HG03025 (cell line): Measurements from ENCODE around the gene PEMT.

Experiments
- ATAC-seq: cut with Tn5 transposase; IDR thresholded peaks from one replicate; pipeline ENCODE4 v1.9.1; 2021; ENCODE audit warnings: mild to moderate bottlenecking, moderate library complexity; ENCODE audit not compliant: unreplicated experiment, low FRiP score

The PEMT gene

GRCh38 chr17:17572010-17572785 lies 19.3 kb downstream of the PEMT start:
- no peak for ATAC-seq

GRCh38 chr17:17570798-17571716 lies 20.5 kb downstream of the PEMT start:
- no peak for ATAC-seq

- no peak for ATAC-seq
These were observed 21.2 kb downstream of the PEMT start for GRCh38 chr17:17570140-17570797.

- no peak for ATAC-seq
These were observed 21.8 kb downstream of the PEMT start for GRCh38 chr17:17569691-17570090.

- ATAC-seq, result no peak
These were observed 22.7 kb downstream of the PEMT start for GRCh38 chr17:17568772-17569195.

GRCh38 chr17:17567631-17568030 lies 23.9 kb downstream of the PEMT start:
- ATAC-seq, result no peak

GRCh38 chr17:17566896-17567513 lies 24.5 kb downstream of the PEMT start:
- ATAC-seq, result no peak

- no peak for ATAC-seq
These were observed 25.8 kb downstream of the PEMT start for GRCh38 chr17:17565471-17566339.

GRCh38 chr17:17564896-17565295 lies 26.6 kb downstream of the PEMT start:
- no peak for ATAC-seq

- no peak for ATAC-seq
These were observed 27.2 kb downstream of the PEMT start for GRCh38 chr17:17564323-17564722.

GRCh38 chr17:17563530-17563929 lies 28.0 kb downstream of the PEMT start:
- ATAC-seq, result no peak

GRCh38 chr17:17562146-17562511 lies 29.4 kb downstream of the PEMT start:
- ATAC-seq, result no peak

GRCh38 chr17:17561408-17562145 lies 29.9 kb downstream of the PEMT start:
- no peak for ATAC-seq

GRCh38 chr17:17560975-17561374 lies 30.5 kb downstream of the PEMT start:
- ATAC-seq, result no peak

- no peak for ATAC-seq
These were observed 31.3 kb downstream of the PEMT start for GRCh38 chr17:17560167-17560566.

GRCh38 chr17:17559164-17559563 lies 32.3 kb downstream of the PEMT start:
- no peak for ATAC-seq

- no peak for ATAC-seq
These were observed 33.1 kb downstream of the PEMT start for GRCh38 chr17:17558431-17558830.

- no peak for ATAC-seq
These were observed 33.7 kb downstream of the PEMT start for GRCh38 chr17:17557796-17558195.

GRCh38 chr17:17556671-17557070 lies 34.8 kb downstream of the PEMT start:
- ATAC-seq, result no peak
